UCSD-AML1 (cell line): ENCODE data around the gene ABRAXAS1.
A peak's percentile ranks its signal among the peaks of the same experiment; 100 is the strongest.
"Not testable (repeated sequence)": the region's sequence is repeated elsewhere in the genome, so short reads cannot be mapped to it uniquely, and the experiment has no call there.

Experiments used
- DNase-seq: peaks from one replicate; lab custom pipeline; 2025; ENCODE audit not compliant: unreplicated experiment; lab: John Stamatoyannopoulos, UW

Gene ABRAXAS1

DNA sequence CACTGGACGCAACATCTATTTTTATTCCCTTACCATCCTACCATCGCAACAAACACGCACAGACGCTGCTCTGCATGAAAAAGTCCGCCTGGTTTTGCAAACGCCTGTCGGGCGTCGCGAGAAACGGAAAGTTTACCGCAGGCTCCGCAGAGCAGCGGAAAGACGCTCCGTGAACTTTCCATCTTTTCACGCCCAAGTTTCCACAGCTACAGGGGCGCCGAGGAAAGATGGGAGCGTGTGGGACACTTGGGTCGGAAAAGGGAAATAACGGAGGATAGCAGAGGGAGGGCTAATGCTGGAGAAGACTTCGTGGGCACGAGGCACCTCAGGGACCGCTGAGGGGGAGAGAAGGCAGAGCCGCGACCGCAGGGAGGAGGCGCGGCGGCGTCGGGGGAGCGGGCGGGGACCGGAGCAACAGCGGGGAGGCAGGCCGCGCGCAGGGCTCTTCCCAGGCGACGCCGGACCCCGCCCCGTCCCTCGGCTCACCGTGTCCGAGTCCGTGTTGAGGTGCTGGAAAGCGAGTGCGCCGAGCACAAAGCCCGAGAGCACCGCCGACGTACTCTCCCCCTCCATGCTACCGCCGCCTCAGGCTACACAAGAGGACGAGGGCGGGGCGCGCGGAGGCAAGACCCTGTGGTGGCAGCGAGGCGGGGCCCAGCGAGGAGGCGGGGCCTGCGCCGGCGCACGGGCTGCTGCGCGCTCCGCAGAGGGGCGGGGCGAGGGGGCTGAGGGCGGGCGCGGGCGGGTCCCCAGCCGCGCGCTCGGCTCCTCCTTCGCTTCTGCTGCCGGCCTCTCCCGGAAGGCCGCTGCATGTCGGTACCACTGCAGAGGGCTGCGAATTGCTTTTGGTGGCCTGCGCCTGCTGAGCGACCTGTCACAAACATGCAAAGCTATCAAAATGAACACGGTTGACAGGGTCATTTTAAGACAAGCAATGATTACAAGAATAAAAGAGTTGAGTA is at the start of gene ABRAXAS1:
Gene ABRAXAS1 (minus strand): TSS at position 601 of the 962 bp plus-strand sequence. CDS start 28 bp downstream, at position 573.
- peak; percentile 96 for DNase-seq

- DNase-seq = no peak
These were observed 42.8 kb upstream of the ABRAXAS1 start for GRCh38 chr4:83527671-83528070.

- DNase-seq = no peak
These were observed 37.3 kb upstream of the ABRAXAS1 start for GRCh38 chr4:83522239-83522638.

DNA sequence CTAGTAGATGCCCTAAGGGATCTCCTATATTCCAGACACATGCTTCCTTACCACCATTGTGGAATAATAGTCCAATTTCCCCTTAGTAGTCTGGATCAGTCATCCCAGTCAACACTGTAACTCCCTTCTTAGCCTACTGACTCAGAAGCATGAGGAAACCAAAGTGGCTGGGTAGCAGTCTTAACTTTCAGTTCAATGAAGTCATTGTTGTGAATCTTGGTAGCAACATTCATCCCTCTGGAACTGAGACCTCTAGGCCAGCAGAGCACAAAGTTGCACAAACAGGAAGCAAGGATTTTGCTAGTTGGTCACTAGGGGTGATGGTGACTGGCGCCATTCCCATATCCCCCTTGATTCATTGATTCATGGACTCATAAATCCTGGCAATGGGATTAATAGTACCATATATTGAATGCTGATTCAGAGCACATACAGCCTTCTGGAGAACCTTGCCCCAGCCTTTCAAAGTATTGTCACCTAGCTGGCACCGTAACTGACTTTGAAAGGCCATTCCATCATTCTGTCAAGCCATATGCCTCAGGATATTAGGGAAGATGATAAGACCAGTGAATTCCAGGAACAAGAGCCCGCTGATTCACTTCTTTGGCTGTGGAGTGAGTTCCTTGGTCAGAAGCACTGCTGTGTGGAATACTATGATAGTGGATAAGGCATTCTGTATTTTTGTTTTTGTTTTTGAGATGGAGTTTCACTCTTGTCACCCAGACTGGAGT is 31.3 kb upstream of the ABRAXAS1 start:
- DNase-seq = no peak

GRCh38 chr4:83510442-83510841 is 25.5 kb upstream of the ABRAXAS1 start:
- no peak for DNase-seq

GRCh38 chr4:83509156-83509585 is 24.3 kb upstream of the ABRAXAS1 start:
- peak; percentile 59 for DNase-seq

GRCh38 chr4:83504996-83505395 is 20.1 kb upstream of the ABRAXAS1 start:
- DNase-seq = no peak

DNA sequence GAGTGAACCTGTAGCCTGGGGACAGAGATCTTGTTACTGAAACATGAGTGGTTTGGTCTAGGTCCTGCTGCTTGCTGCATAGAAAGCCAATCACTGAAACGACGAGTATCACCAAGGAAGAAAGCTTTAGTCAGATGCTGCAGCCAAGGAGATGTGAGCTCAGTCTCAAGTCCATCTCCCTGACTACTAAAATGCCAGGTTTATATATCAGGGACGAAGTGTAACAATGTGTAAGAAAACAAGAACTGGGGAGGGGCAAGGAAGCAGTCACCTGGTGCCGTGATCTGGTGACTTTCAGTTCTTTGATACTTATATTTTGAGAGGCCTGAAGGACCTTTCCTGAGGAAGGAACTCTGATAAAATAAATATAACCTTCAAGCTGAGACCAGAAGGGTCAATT is 19.6 kb upstream of the ABRAXAS1 start:
- no peak for DNase-seq

DNA sequence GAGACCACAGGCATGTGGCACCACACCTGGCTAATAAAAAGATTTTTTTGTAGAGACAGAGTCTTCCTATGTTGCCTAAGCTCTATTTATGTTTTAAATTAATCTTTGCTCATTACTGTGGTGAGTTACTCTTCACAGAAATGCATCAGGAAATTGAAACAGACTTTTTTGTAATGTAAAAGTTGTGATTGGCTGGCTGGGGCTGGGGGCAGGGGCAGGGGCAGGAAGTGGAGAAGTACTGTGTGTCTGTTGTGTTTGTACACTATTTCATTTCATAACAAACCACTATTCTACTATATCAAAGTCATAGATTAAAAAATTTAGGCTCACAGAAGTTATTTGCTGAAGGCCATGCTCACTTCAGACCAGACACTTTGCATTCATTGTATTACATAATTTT is 19.1 kb upstream of the ABRAXAS1 start:
- DNase-seq = no peak

GRCh38 chr4:83501671-83502070 is 16.8 kb upstream of the ABRAXAS1 start:
- DNase-seq = not testable (repeated sequence)

- no peak for DNase-seq
These were observed 13.3 kb upstream of the ABRAXAS1 start for GRCh38 chr4:83498187-83498586.

DNA sequence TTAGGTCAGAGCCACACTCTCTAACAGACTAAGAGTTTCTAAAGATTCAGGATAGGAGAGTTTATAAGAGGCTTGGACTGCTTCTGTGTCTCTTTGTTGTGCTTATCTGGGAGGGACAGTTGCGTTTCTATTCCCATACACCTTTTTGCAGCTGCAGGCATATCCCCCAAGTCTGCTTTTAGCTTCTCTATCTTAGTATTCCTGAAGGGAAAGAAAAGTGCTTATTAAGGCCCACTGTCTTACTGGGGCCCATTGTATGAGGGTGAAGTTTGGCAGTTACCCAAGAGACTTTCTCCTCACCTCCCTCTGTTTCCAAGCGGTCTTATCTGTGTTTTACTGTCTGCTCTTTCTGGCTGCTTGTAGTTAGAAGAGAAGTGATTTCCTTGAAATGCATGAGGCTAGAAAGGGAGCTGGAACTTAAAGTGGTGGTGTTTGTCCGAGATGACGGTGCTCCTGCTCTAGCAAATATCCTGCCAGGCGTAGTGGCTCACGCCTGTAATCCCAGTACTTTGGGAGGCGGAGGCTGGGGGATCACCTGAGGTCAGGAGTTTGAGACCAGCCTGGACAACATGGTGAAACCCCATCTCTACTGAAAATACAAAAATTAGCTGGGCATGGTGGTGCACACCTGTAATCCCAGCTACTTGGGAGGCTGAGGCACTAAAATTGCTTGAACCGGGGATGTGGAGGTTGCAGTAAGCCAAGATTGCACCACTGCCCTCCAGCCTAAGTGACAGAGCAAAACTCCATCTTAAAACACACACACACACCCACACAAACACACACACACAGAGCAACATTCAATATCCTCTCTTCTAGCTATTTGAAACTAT is 11.4 kb upstream of the ABRAXAS1 start:
- DNase-seq = not testable (repeated sequence)

GRCh38 chr4:83490876-83491450 is 6.1 kb upstream of the ABRAXAS1 start:
- DNase-seq = no peak

- DNase-seq = peak; percentile 13
These were observed 4.9 kb upstream of the ABRAXAS1 start for GRCh38 chr4:83489711-83490326.

- no peak for DNase-seq
These were observed 1.7 kb upstream of the ABRAXAS1 start for GRCh38 chr4:83486457-83487129.

DNA sequence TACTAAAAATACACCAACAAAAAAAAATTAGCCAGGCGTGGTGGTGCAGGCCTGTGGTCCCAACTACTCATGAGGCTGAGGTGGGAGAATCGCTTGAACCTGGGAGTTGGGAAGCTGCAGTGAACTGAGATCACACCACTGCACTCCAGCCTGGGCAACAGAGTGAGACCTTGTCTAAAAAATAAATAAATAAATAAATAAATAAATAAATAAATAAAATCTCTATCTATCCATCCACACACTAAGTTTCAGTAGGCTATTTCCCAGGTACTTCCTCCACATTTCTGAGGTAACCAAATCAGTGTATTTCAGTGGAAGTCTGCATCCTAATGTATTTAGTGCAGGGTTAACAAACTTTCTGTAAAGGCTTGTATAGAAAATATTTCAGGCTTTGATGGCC is 10.9 kb downstream of the ABRAXAS1 start:
- no peak for DNase-seq

DNA sequence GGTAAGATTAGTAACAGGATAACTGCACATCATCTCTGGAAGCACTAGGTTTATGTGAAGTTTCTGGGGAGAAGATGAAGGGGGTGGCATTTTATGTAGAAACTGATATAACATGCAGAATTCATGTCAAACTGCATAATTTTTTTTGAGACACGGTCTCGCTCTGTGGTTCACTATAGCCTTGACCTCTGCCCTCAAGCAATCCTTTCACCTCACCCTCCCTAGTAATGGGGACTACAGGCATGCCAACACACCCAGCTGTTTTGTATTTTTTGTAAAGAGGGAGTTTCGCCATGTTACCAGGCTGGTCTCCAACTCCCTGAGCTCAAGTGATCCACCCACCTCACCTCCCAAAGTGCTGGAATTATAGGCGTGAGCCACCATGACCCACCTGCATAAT is 11.5 kb downstream of the ABRAXAS1 start:
- DNase-seq = no peak

GRCh38 chr4:83456184-83456501 is 28.8 kb downstream of the ABRAXAS1 start:
- DNase-seq = no peak

DNA sequence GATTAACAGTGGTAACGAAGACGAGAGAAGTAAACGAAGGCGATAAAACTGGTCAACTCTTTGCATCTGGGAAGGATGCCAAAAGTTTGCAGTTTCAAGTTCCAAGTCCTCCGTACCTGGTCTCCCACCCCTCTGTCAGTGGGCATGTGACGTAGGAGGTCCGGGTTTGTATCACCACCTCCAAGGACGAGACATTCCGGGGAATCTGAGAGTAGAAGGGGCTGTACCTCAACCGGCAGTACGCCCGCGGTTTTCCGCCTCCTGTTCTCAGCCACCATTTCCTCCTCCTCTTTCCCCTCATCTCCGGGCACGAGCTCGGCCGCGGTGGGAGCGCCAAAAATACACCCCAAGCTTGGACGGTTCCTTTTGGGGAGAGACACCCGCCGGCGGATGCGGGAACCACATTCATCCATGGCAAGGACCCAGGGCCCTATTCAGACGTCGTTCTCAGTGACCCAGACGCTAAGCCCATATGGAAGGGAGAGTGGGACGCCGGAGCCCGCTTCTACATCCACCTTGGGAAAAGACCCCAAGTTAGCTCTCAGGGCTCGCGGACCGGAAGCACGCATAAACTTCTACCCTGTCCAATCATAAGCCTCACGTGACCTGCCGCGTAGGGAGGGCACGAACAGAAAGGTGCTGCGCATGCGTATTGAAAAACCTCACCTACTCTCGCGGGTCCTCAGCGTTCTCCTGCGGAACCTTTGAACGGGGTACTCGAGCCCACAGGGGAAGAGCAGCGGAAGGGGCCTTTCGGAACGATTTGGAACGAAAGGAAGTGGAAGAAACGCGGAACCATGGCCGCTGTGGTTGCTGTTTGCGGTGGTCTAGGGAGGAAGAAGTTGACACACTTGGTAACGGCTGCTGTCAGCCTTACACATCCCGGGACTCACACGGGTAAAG is 29.4 kb downstream of the ABRAXAS1 start, which contains the start of the genes HELQ and MRPS18C:
Gene HELQ (minus strand): TSS at position 543 of the 903 bp plus-strand sequence. CDS start 130 bp downstream, at position 413.
Gene MRPS18C (plus strand): TSS at position 778 of the 903 bp plus-strand sequence. CDS start 20 bp downstream, at position 798.
- peak; percentile 97 for DNase-seq
